Stimulated activated CD4-positive, alpha-beta T cell treated with anti-CD3 and anti-CD28 coated beads, Interleukin-15, amount 100 ng/mL, for 1 hour (primary cell): Measurements from ENCODE around the gene UQCRFS1.
"Not testable (repeated sequence)": the region's sequence is repeated elsewhere in the genome, so short reads cannot be mapped to it uniquely, and the experiment has no call there.

Experiments
- DNase-seq, 2 donors: peaks; one replicate each; pipeline ENCODE4 v3.0.0-alpha.2; 2020; ENCODE audit warnings: low read depth in 1 of 2, low spot score in 1 of 2

UQCRFS1 gene

DNA sequence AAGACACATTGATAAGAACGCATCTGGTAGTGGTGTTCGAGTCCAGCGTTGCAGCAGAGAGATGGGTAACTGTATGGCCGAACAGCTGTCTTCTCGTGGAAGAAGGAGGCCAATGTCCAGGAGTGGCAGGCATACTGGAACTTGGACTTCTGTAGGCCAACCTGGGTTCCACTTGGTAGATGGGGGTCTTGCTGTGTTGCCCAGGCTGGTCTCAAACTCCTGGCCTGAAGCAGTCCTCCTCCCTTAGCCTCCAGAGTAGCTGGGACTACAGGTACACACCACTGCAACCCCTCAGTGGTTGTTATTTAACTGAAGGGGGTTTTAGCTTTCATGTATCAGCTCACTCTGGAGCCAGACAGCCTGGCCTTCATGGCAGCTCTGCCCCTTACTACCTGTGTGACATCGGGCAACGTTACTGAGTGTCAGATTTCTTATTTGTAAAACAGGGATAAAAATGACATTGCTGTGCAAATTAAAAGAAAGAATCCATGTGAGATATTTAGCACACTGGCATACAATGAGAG lies 2.4 kb upstream of the UQCRFS1 start:
- DNase-seq = no peak

DNA sequence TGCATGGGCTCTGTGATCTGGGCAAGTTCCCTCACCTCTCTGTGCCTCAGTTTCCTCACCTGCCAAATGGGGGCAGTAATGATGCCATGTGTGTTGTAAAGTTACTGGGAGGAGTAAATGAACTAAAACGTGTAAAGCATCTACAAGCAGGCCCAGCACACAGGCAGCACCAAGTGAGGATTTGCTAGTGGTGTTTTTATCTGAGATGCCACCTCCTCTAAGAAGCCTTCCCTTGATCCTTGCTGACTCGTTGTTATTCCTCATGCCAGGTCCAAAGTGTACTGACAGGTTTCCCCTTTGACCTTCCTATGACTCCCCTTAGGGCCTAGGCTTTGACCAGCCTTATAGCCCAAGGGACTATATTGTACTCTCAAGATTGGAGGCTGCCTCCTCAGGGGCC lies 1.5 kb upstream of the UQCRFS1 start:
- DNase-seq = no peak

DNA sequence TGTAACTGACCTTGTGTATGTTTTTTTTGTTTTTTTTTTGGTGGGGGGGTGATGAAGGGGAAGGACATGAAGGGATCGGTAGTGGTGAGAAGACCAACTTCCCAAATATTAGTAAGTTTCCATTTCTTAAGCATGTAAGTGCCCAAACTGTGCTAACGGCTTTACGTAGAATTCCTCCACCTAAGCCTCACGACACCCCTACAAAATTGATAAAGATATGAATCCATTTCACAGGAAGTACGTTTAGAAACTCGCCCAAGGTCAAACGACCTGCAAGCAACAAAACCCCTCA lies 649 bp downstream of the UQCRFS1 start:
- DNase-seq = no peak

DNA sequence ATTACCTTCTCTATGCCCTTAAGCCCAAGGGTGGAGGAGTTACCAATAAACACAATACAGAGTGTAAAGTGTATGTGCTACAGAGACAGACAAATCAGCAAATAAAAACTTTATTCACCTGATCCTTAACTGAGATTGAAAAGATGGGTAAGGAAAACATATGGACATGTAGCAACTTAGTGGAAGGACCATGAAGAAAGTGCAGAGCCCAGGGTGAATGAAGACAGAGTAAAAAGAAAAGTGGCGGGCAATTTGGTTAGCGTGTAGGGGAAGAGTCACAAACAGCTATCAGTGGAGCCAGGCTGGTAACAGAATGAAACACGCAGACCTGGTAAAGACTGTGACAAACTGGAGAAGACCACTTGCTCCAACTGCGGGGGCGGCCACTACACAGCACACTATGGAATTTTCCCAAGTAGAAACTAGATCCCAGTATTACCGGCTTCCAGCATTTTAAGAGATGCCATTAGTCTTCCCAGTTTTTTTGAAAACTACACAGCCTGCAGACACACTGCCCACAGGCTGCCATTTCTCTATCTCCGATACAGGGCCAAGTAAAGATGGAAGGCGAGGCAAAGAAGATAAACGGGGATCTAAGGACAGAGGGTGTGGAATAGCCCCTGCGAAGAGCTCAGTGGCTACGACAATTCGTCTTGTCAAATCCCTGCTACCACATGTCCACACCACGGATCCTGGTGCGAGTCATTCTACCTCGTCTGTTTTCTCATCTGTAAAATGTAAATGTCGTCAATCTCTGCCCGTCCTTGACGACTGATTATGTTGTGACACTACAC lies 1.2 kb downstream of the UQCRFS1 start:
- DNase-seq = no peak

DNA sequence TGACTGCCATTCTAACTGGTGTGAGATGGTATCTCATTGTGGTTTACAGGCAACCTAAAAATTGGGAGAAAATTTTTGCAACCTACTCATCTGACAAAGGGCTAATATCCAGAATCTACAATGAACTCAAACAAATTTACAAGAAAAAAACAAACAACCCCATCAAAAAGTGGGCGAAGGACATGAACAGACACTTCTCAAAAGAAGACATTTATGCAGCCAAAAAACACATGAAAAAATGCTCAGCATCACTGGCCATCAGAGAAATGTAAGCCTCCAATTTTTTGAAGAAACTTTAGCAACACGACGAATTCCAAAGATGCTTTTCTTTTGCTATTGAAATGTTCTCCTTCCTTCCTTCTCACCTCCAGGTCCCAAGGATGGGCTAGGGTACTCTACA lies 1.9 kb downstream of the UQCRFS1 start:
- DNase-seq = not testable (repeated sequence)

DNA sequence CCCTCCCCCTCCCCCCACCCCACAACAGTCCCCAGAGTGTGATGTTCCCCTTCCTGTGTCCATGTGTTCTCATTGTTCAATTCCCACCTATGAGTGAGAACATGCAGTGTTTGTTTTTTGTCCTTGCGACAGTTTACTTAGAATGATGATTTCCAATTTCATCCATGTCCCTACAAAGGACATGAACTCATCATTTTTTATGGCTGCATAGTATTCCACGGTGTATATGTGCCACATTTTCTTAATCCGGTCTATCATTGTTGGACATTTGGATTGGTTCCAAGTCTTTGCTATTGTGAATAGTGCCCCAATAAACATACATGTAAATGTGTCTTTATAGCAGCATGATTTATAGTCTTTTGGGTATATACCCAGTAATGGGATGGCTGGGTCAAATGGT lies 2.4 kb downstream of the UQCRFS1 start:
- not testable (repeated sequence) for DNase-seq

DNA sequence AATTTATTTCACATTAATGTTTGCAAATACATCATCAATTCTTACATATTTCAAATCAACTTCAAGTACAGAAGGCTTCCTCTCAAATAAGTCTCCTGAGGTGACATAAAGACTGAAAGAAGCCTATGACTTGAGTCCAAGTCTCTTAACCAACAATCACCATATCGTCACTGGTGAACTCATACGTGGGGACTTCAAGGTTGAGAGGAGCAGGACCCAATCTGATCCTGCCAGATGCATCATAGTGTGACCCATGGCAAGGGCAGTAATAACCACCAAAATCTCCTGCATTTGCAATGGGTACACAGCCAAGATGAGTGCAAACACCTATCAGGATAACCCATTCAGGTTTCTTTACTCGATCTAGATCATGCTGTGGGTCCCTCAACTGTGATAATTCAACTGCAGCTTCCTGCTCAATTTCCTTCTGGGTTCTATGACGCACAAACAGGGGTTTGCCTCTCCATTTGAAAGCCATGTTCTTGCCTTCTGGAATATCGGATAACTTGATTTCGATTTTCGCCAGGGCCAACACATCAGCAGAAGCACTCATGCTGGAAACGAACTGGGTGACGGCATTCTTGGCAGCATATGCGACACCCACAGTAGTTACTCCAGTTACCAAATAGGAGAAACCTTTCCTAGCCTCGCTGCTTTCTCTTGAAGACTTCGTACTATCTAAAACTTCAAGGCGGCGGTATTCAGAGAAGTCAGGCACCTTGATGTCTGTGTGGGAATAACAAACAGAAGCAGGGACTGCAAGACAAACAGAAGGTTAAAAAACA lies 5.4 kb downstream of the UQCRFS1 start:
- DNase-seq = not testable (repeated sequence)

DNA sequence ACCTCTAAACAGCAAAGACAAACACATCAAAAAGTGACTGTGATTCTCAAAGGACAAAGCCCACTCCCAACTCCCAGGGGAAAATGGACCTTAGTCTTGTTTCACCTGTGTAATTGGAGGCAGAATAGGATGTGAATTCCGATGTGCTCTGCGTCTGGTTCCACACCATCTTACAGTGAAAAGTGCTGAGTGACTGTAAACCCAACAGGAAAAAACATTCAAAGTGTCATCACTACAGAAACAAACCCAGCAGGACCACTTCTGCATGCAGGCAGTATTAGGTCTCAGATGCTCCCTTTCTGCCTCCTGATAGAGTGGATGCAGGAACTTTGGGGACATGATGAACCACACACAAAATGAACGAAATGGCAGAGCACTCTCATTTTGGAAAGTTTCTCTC lies 6.5 kb downstream of the UQCRFS1 start:
- no peak for DNase-seq

DNA sequence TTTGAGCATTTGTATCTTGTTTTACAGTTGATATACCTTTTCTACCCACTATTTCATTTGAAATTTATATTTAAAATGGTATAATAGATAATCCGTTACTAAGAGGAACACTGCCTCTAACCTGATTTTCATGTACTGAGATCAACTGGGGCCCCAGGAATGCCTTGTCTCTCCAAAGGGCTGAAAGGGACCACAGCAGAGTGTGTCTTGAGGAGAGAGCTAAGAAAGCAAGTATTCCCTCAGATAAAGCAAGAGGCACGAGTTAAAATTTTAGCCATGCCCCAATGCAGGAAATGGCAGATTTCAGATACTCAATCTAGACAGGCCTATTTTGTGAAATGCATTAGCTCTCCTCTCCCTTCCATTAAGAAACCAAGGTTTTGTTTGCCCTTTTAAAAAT lies 10.7 kb downstream of the UQCRFS1 start:
- no peak for DNase-seq

DNA sequence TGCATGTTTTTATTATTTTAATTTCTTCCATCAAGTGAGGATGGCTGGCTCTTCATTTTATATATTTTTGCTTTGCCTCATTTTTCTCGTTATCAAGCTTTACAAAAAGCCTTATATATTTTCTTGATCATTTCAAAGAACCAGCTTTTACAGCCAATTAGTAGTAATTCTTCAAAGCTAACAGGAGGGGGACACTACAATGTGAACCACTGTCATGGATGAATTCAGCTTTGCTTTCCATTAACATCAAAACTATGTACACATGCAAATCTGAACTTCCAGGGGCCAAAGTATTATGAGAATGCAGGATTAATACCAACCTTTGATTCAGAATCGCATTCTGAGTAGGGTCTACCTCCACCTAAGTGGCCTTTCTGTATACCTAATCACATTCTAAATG lies 11.1 kb downstream of the UQCRFS1 start:
- no peak for DNase-seq

DNA sequence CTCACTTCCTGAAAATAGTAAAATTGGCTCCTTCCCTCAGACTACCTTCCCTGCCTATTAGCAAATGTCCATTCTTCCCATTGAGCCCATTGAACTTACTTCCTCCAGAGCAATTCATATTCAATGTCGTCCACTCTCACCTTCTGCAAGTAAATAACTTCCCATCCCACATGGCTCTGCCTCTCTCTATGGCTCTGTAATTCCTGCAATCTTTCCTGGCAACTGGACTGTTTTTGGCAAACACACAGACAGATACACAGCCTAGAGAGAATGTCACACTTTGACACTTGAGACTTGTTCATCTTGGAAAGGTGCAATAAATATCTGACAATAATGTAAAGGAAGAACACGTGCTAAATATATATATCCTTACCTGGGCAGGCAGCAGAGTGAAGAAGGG lies 18.3 kb downstream of the UQCRFS1 start:
- no peak for DNase-seq

DNA sequence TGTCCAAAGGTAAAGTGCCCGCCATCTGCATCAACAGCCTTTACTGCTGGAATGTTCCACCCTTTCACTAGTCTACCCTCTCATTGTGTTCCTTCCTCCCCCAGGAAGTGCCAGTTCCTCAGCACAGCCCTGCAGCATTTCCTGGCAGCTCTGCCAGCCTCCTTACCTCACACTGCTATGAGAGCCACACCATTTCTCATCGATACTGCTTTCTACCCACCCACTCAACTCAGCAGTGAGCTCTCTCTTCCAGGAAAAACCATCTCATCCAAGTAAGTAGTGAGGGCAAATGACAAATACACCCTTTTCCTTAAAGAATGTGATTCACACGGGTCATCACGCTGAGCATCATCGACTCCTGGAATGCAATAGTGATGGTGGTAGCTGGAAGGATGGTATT lies 19.8 kb downstream of the UQCRFS1 start:
- DNase-seq = no peak

DNA sequence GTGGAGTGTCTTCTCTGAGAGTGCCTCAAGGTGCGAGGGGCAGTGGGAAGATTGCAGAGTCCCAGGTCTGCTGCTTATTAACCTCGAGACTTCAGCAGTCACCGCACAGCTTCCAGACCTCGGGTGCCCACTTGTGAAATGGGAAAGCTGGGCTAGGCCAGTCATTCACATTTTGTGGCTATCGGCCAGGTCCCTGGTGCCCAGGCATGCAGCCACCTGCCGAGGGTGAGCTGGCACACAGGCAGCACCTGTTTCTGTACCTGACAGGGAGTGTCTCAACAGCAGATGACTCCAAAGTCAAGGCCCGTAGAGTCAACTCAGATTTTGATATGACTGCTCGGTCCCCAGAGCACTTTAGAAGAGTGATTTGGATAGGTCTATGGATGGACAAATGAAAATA lies 21.9 kb downstream of the UQCRFS1 start:
- no peak for DNase-seq

DNA sequence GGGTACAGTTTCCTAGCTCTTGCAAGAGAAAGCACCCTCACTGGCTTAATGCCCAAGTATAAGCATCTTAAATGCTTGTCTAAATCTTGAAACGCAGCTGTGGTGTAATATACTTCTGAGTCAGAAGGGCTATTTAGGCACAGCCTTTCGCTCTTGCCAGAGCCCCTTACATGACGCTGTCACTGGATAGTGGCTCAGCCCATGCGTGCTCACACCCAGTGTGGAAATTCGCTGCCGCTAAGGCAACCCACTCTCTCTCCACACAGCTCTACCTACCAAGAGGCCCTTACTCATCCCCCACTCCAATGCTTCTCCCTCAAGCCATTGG lies 24.0 kb downstream of the UQCRFS1 start:
- DNase-seq = no peak

DNA sequence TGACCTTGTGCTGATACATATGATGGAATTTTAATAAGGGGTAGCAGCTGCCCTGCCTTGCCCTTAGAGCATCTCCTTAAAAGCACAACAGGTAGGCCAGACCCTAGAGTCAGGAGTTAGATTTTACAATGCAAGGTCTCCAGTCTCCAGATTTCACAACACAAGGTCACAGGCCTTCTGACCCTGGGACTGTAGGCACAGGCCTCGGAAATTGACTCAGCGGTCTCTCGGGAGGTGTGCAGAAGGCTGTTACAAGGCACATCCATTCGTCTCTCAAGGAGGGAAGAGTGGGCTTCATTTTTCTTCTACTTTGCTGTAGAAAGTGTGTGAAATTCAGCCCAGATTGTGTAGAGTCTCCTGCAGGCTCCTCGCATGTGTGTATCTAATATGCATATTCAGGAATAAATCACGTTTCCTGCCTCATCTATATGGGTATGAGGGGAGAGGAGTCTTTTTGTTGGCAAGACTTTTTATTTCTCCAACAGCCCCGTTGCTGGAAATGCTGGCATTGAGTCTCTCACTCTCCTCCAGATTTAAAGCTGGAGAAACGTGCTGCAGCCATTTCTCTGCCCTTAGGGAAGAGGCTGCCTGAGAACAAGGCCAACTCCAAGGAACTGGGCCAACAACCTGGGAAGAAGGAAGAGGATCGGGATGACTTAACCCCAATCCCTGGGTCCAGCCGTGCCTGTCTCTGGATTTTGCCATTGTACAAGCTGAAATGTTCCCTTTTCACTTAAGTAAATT lies 24.5 kb downstream of the UQCRFS1 start:
- DNase-seq = no peak

DNA sequence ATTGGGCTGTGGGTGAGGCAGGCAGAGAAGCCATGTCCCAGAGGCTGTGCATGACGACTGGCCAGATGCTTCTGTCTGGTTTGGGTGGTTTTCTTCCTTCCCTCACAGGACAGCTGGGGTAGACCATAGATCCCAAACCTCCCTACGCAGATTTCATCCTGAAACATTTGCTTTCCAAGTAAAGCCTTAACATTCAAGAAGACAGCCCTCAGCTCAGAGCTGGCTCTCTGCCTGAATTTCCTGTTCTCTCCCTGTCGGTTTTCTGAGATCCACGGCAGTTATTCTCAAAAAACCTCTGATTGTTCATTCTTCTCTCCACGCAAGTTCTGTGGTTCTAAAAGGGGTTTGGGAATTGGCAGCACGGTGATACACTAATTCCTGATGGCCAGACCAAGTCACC lies 25.3 kb downstream of the UQCRFS1 start:
- DNase-seq = no peak

DNA sequence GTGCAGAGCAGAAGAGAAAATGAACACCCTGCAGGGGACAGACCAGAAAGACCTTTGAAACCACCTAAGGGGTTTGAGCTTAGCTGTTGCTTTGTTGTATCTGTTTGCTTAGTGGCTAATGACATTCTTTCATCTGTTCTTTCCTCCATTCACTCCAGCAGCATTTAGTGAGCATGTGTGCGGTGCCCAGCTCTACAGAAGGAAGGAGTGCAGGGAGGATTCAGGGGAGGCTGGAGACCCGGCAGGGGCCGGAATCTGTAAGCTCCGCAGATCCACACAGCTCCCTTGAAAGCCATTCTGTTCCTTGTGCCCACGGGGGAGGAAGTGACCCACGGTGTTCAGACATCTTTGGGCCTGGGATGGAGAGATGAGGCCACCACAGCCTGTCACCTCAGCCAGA lies 27.5 kb downstream of the UQCRFS1 start:
- DNase-seq = no peak

DNA sequence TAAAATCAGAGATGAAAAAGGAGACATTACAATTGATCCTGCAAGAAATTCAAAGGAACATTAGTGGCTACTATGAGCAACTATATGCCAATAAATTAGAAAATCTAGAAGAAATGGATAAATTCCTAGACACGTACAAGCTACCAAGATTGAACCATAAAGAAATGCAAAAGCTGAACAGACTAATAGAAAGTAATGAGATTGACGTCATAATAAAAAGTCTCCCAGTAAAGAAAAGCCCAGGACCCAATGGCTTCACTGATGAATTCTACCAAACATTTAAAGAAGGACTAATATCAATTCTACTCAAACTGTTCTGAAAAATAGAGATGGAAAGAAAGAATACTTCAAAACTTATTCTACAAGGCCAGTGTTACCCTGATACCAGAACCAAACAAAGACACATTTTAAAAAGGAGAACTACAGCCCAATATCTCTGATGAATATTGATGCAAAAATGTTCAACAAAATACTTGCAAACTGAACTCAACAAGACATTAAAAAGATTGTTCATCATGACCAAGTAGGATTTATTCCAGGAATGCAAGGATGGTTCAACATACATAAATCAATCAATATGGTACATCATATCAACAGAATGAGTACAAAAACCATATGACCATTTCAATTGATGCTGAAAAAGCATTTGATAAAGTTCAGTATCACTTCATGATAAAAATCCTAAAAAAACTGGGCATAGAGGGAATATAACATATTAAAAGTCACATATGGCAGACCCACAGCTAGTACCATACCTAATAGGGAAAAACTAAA lies 35.8 kb downstream of the UQCRFS1 start:
- no peak for DNase-seq

DNA sequence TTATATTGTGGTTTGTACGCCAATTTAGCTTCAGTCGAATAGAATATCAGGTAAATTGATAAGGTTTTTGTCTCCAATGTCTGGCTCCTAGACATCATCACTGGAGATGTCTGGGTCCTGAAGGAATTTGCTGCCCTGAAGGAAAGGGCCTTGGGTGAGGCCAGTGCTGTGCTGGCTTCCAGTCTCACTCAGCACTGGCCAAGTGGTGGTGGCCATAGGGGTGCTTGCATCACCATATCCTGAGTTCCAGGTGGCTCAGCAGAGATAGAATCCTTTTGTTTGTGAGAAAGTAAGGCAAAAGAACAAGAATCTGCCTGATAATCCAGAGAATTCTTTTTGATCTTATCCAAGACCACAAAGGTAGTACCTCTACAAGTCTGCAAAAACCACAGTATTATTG lies 39.1 kb downstream of the UQCRFS1 start:
- DNase-seq = no peak

DNA sequence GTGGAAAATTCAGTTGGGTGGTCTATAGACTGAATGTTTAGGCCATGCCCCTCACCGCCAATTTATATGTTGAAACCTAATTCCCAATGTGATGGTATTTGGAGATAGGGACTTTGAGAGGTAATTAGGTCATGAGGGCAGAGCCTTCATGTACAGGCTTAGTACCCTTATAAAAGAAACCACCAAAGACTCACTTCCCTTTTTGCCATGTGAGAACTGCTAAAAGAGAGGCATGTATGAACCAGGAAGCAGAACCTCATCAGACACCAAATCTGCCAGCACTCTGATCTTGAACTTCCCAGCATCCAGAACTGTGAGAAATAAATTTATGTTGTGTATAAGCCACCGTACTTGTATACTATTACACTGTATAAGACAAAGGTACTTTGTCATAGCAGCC lies 40.6 kb downstream of the UQCRFS1 start:
- no peak for DNase-seq

DNA sequence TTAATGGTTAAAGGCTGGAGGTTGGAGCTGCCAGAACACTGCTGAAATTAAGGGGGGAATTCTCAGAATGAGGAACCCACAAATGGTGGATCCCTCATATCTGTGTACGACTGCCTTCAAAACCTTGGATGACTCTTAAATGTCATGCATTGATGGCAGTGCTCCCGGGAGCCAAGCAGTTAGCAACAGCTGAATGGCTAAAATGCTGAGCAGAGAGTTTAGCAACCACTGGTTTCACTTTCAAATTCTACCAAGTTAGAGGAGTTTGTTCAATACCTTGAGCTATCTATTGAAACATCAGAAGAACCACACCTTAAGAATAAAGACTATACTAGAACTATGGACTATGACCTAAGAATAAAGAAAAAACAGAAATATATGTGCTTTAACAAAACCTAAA lies 41.4 kb downstream of the UQCRFS1 start:
- no peak for DNase-seq
